GM19463 (cell line): Measurements from ENCODE around the gene WDR93.

Experiments used
- ATAC-seq: cut with Tn5 transposase; IDR thresholded peaks from one replicate; pipeline ENCODE4 v1.9.1; 2021; ENCODE audit warnings: mild to moderate bottlenecking, moderate library complexity; ENCODE audit not compliant: unreplicated experiment

Gene WDR93

GRCh38 chr15:89690276-89691218 is at the start of gene WDR93, which contains the start of gene PEX11A:
Gene WDR93, plus strand, starts transcription at chr15:89690811. Its CDS starts 10,936 bp downstream, at chr15:89701747.
Gene PEX11A, minus strand, starts transcription at chr15:89690754. Its CDS starts 122 bp downstream, at chr15:89690632.
- ATAC-seq: peak; percentile 96

DNA sequence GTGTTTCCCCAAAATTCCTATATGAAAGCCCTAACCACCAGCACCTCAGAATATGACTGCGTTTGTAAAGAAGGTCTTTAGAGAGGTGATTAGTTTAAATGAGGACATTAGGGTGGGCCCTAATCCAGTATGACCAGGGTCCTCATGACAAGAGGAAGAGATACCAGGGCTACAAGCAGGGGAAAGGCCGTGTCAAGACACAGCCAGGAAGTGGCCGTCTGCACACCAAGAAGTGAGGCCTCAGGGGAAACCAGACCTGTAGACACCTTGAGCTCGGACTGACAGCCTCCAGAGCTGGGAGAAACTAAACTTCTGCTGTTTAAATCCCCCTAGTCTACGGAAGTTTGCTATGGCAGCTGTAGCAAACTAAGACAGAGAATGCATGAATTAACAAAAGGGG is 49.6 kb upstream of the WDR93 start:
- no peak for ATAC-seq

GRCh38 chr15:89642106-89642505 is 48.5 kb upstream of the WDR93 start:
- ATAC-seq: no peak

GRCh38 chr15:89645680-89646079 is 44.9 kb upstream of the WDR93 start:
- ATAC-seq: no peak

DNA sequence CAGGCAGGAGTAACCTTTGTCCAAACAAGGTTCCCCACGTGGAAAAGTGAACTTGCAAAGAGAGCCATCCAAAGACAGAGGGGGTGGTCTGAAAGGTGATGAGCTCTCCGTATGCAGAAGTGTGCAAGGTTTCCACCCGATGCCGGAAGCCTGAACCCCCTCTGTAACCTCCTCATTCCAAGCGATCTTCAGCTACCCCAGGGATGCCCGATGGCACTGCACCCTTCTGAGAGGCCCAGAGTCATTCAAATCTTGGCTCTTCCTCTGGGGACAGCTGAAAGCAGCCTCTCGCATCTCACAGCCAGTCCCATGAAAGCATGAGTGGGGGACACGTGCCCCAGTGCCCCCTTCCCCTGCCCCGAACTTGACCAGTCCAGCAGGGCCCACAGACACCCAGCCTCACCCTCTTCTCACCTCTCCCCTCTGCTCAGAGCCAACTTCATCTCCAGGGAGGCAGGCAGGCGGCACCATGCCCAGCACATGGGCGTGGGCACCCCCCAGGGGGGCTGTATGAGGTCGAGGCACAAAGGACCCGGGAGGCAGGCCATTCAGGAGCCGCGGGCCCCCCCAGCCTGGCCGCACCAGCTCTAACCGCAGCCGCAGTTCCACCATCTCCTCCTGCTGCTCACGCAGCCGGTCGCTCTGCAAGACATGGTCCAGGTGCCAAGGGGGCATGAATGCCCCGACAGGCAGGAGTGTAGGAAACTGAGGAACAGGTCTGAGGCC is 44.0 kb upstream of the WDR93 start:
- ATAC-seq: no peak

DNA sequence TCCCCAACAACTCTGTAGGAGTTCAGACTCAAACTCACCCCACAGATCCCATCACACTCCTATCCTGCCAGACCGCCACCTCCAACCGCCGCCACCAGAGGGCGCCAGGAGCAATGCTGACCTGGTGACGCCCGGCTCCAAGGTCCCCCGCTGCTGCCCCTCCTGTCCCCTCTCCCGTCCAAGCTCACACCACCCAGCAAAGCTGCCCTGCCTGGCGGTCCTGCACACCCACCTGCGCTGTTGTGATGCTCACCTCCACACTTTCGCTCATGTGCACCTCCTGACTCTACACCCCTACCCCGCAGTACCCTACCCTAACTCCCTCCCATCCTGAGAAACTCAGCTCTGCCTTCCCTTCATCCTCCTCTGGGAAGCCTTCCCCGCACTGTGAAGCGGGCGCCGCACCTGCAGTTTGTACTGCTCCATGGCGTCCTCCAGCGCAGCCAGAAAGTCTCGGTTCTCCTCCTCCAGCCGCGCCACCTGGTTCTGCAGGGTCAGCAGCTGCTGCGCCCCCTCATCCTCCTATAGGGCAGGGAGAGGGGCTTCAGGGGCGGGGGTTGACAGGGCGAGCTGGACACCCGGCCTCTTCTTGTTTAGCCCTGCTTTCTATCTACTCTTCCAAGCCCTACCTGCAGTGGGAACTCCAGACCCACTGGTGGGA is 43.3 kb upstream of the WDR93 start:
- ATAC-seq: no peak

GRCh38 chr15:89648106-89649012 is 42.3 kb upstream of the WDR93 start:
- ATAC-seq: no peak

GRCh38 chr15:89649013-89649625 is 41.5 kb upstream of the WDR93 start:
- ATAC-seq: no peak

DNA sequence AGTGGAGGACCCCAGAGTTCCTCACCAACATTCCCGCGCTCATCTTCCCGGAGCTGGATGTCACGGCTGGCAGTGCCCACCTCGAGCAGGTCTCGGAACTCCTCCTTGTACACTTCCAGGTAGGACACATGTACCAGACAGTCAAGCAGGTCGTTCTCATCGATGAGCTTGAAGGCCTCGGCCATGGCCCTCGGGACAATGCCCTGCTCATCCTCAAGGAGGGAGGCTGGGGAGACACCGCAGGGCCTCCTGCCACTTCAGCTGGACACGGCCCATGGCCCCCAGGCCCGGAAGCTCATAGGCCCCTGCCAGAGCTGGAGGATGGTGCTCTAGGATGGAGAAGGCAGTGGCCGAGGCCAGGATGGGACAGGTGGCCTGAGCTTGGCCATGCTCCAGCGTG is 40.9 kb upstream of the WDR93 start:
- no peak for ATAC-seq

- ATAC-seq: no peak
Observed at GRCh38 chr15:89652131-89652530, 38.5 kb upstream of the WDR93 start.

- ATAC-seq: no peak
Observed at GRCh38 chr15:89652666-89653065, 37.9 kb upstream of the WDR93 start.

GRCh38 chr15:89653578-89653977 is 37.0 kb upstream of the WDR93 start:
- no peak for ATAC-seq

- no peak for ATAC-seq
Observed at GRCh38 chr15:89654301-89654761, 36.3 kb upstream of the WDR93 start.

- no peak for ATAC-seq
Observed at GRCh38 chr15:89654847-89655805, 35.5 kb upstream of the WDR93 start, which contains the start of gene KIF7. Gene KIF7, minus strand, starts transcription at chr15:89655467. Its CDS starts 2,537 bp downstream, at chr15:89652930.

DNA sequence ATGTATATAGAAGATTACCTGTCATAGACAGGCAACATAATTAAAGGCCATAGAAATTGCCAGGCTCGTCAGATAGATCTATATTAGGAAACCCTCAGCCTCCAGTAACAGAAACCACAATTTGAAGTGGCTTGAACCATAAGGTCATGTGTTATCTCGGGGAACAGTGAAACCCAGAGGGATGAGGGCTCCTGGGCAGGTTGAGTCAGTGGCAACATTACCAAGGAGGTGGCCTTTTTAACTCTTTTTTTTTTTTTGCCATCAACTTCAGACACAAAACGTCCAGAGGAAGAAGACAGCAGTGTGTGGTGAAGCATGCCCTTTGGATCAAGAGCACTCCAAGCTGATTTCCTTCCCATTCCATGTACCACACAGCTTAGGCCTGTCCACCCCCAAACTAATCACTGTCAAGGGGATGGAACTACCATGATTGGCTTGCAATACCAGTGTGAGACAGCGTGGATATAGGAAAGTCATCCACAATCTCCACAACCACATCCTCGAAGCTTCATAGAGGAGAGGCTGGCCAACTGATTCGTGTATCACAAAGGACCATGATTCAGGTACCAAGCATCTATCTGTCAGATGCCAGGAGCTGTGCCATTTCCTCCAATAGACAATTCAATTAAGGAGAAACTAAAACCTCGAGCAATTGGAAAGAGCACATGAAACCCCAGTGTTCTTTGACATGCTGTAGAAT is 34.3 kb upstream of the WDR93 start:
- no peak for ATAC-seq

GRCh38 chr15:89657686-89658200 is 32.9 kb upstream of the WDR93 start:
- no peak for ATAC-seq

GRCh38 chr15:89659295-89659694 is 31.3 kb upstream of the WDR93 start:
- no peak for ATAC-seq

DNA sequence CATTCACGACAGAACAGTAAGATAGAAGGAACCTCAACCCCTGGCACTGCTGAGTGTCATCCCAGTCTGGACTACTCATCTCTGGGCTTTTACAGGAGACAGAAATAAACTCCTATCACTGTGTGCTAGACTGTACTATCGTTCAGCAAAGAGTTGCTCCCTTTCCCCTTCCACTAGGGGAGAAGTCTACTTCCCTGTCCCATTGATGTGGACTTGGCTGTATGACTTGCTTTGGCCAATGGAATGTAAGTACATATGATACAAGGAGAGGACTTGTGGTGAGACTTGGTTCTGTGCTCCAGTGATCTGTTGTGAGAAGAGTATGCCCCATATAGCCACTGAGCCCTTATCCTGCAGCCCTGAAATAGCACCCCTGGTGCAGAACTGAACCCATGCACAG is 30.1 kb upstream of the WDR93 start:
- no peak for ATAC-seq
